Stimulated activated CD4-positive, alpha-beta T cell treated with anti-CD3 and anti-CD28 coated beads, Interleukin-2, amount 100 ng/mL, for 4 hours (primary cell): ENCODE measurements around the gene KRT6B.
"Not testable (repeated sequence)": the region's sequence is repeated elsewhere in the genome, so short reads cannot be mapped to it uniquely, and the experiment has no call there.

ENCODE experiments used
- DNase-seq: peaks from one replicate; pipeline ENCODE4 v3.0.0-alpha.2; 2020; ENCODE audit warnings: low read depth

Gene KRT6B

GRCh38 chr12:52452101-52452500 lies at the start of gene KRT6B:
KRT6B (minus strand) TSS chr12:52452146; CDS start chr12:52452078, 68 bp downstream.
- no peak for DNase-seq

- no peak for DNase-seq
Measured at GRCh38 chr12:52501490-52501889, 49.5 kb upstream of the KRT6B start.

GRCh38 chr12:52500574-52500973 lies 48.6 kb upstream of the KRT6B start:
- DNase-seq: not testable (repeated sequence)

GRCh38 chr12:52499806-52500560 lies 48.0 kb upstream of the KRT6B start:
- no peak for DNase-seq

GRCh38 chr12:52498946-52499345 lies 47.0 kb upstream of the KRT6B start:
- no peak for DNase-seq

- DNase-seq: no peak
Measured at GRCh38 chr12:52497975-52498374, 46.0 kb upstream of the KRT6B start.

GRCh38 chr12:52496590-52497071 lies 44.7 kb upstream of the KRT6B start:
- no peak for DNase-seq

GRCh38 chr12:52496054-52496453 lies 44.1 kb upstream of the KRT6B start:
- no peak for DNase-seq

GRCh38 chr12:52495389-52495788 lies 43.4 kb upstream of the KRT6B start:
- no peak for DNase-seq

GRCh38 chr12:52494518-52494917 lies 42.6 kb upstream of the KRT6B start:
- DNase-seq: no peak

- no peak for DNase-seq
Measured at GRCh38 chr12:52494100-52494499, 42.2 kb upstream of the KRT6B start.

GRCh38 chr12:52493172-52493571 lies 41.2 kb upstream of the KRT6B start, which contains the start of gene KRT6A:
KRT6A (minus strand) TSS chr12:52493257; CDS start chr12:52493188, 69 bp downstream.
- DNase-seq: no peak

- not testable (repeated sequence) for DNase-seq
Measured at GRCh38 chr12:52492405-52492804, 40.5 kb upstream of the KRT6B start.

- not testable (repeated sequence) for DNase-seq
Measured at GRCh38 chr12:52491495-52491894, 39.5 kb upstream of the KRT6B start.

GRCh38 chr12:52488736-52489135 lies 36.8 kb upstream of the KRT6B start:
- DNase-seq: no peak

GRCh38 chr12:52487744-52488443 lies 35.9 kb upstream of the KRT6B start:
- not testable (repeated sequence) for DNase-seq

GRCh38 chr12:52487211-52487610 lies 35.3 kb upstream of the KRT6B start:
- DNase-seq: no peak

- no peak for DNase-seq
Measured at GRCh38 chr12:52486166-52487105, 34.5 kb upstream of the KRT6B start.

- no peak for DNase-seq
Measured at GRCh38 chr12:52480073-52480472, 28.1 kb upstream of the KRT6B start.

- no peak for DNase-seq
Measured at GRCh38 chr12:52477651-52478050, 25.7 kb upstream of the KRT6B start.

- DNase-seq: no peak
Measured at GRCh38 chr12:52474212-52474611, 22.3 kb upstream of the KRT6B start.

- no peak for DNase-seq
Measured at GRCh38 chr12:52473768-52474167, 21.8 kb upstream of the KRT6B start, which contains the start of gene KRT6C. KRT6C (minus strand) TSS chr12:52473805; CDS start chr12:52473737, 68 bp downstream.
